Spleen (tissue), 11 donors: ENCODE results near the gene LRCH1. TPM values are rescaled to one million over a fixed set of nuclear protein-coding genes. Genes with fewer than 3 reads are reported as not detected.

Experiments
- DNase-seq: peaks from one replicate; pipeline ENCODE4 v3.0.0-alpha.2; 2020
- H3K27ac ChIP-seq, 8 donors: fragments of 200-600 bp; sonication (generic) in 7 of 8; 1 replicate in 4 of 8; 2 replicates in 4 of 8; pipeline versions ENCODE4 v1.5.0 to v1.8.0; 2016 to 2021; ENCODE audit warnings: inconsistent platforms in 4 of 8, mild to moderate bottlenecking in 4 of 8, moderate library complexity in 1 of 8
- H3K27me3 ChIP-seq, 7 donors: fragments of 200-600 bp; sonication (generic) in 6 of 7; replicated peaks in 1 of 7; 1 replicate in 4 of 7; 2 replicates in 3 of 7; pipeline versions ENCODE4 v1.5.0 to v1.8.0; 2016 to 2021; ENCODE audit warnings: inconsistent platforms in 3 of 7, mild to moderate bottlenecking in 1 of 7
- H3K36me3 ChIP-seq, 6 donors: fragments of 200-600 bp; sonication (generic) in 5 of 6; 1 replicate in 4 of 6; 2 replicates in 2 of 6; pipeline versions ENCODE4 v1.5.0 to v1.8.0; 2016 to 2021; ENCODE audit warnings: inconsistent platforms in 2 of 6
- H3K4me1 ChIP-seq, 6 donors: fragments of 200-600 bp; sonication (generic) in 5 of 6; 1 replicate in 3 of 6; 2 replicates in 3 of 6; pipeline versions ENCODE4 v1.5.0 to v1.8.0; 2016 to 2021; ENCODE audit warnings: inconsistent platforms in 3 of 6
- H3K4me3 ChIP-seq, 8 donors: fragments of 200-600 bp; sonication (generic) in 7 of 8; 1 replicate in 4 of 8; 2 replicates in 4 of 8; pipeline versions ENCODE4 v1.5.0 to v1.8.0; 2016 to 2021; ENCODE audit warnings: inconsistent platforms in 4 of 8, mild to moderate bottlenecking in 4 of 8, moderate library complexity in 2 of 8
- H3K9me3 ChIP-seq, 8 donors: fragments of 200-600 bp; sonication (generic) in 7 of 8; 1 replicate in 4 of 8; 2 replicates in 4 of 8; pipeline versions ENCODE4 v1.5.0 to v1.8.0; 2016 to 2021; ENCODE audit warnings: inconsistent platforms in 4 of 8
- POLR2A ChIP-seq, 3 donors: fragments of 450-650 bp; IDR thresholded peaks; one replicate each; pipeline ENCODE4 v1.5.1; 2017; ENCODE audit warnings: antibody characterized with exemption in 3 of 3, mild to moderate bottlenecking in 1 of 3
- POLR2AphosphoS5 ChIP-seq, 3 donors: sonication (generic); formaldehyde crosslinking; IDR thresholded peaks; one replicate each; pipeline ENCODE4 v1.5.1; 2017; ENCODE audit warnings: antibody characterized with exemption in 3 of 3
- WGBS, 5 donors: extraction: QIAGEN DNeasy Blood & Tissue Kit in 3 of 5; methylation state at CpG; one replicate each; pipeline versions ENCODE4 v1.1.5 to v1.1.7; 2013 to 2018; 5-methylcytosine and 5-hydroxymethylcytosine counted together
- intact Hi-C: fragments of 100-400 bp; cut with DNase I; formaldehyde crosslinking; loops from one replicate; pipeline ENCODE4 v1.15.0; 2023; ENCODE audit warnings: low total_unique reads
- polyA plus RNA-seq, 3 donors: library from polyadenylated mRNA; stranded (reverse); fragments of 200-250 nt; gene quantifications; one replicate each; pipeline ENCODE4 v1.2.1, GENCODE V29; 2013
- total RNA-seq, 7 donors: library from RNA; depleted of rRNA in 3 of 7; stranded (reverse); fragments of >200 nt in 3 of 7; fragmentation: NEBNext Ultra II Directional in 4 of 7; extraction: Animal tissue kit (Norgen Biotek cat#: 25700) in 4 of 7; gene quantifications; one replicate each; pipeline versions ENCODE4 v1.1.0 to v1.2.1, GENCODE V29; 2016 to 2021
- TF ChIP-seq, protein P1 (sequence below), 11 experiments: fragments of 200-600 bp in 7 of 11; fragments of 450-650 bp in 4 of 11; sonication (generic) in 4 of 11; IDR thresholded peaks in 8 of 11; conservative IDR thresholded peaks in 3 of 11; 1 replicate in 7 of 11; 2 replicates in 4 of 11; pipeline versions ENCODE4 v1.4.0 to v1.8.0; 2016 to 2021; ENCODE audit warnings: antibody characterized with exemption in 11 of 11, inconsistent platforms in 4 of 11, mild to moderate bottlenecking in 1 of 11
- donor health status: healthy with polysubstance abuse.
- donor health status: DM: no; HTN: no; CAD: no; lungs with moderate emphysema.
- donor health status: DM: no; HTN: no; CAD: no.
- donor health status: Bipolar disorder and iron deficiency.
- donor health status: healthy.
- donor health status: DM: no; HTN: no; CAD: no.
- donor health status: DM: yes; HTN: yes; CAD: no.

LRCH1 gene
- total and polyA plus RNA-seq, 10 donors, result 7.4 to 41.6 (median 34.6) TPM

DNA sequence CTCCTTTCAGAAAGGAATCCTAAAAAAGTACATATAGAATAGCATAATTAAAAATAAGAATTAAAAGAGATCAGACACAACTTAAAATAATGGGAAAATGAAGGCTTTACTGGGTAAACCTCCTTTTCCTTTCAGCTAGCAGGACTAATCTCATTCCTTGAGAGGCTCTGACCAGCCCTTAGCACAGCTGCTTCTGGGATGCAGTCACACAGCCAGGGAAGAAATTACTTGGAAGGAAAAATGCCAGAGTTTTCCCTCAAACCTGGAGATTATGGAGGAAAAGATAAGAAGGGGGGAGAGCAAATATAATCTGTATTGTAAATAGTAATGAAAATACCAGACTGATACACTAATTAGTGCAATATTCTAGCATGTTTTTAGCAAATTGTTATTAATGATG lies 91.8 kb downstream of the LRCH1 start:
- intact Hi-C loops, result no loop called here
- H3K9me3 ChIP-seq, result no peaks in the 10 kb centered on the region
- no peaks in the 10 kb centered on the region for H3K36me3 ChIP-seq
- H3K27ac ChIP-seq, result no peak overlapping the region
- TF ChIP-seq POLR2AphosphoS5 (IDR thresholded peaks at IDR 0.05) (no peak), POLR2A (IDR thresholded peaks at IDR 0.05) (no peak)
- TF ChIP-seq, protein P1, sequence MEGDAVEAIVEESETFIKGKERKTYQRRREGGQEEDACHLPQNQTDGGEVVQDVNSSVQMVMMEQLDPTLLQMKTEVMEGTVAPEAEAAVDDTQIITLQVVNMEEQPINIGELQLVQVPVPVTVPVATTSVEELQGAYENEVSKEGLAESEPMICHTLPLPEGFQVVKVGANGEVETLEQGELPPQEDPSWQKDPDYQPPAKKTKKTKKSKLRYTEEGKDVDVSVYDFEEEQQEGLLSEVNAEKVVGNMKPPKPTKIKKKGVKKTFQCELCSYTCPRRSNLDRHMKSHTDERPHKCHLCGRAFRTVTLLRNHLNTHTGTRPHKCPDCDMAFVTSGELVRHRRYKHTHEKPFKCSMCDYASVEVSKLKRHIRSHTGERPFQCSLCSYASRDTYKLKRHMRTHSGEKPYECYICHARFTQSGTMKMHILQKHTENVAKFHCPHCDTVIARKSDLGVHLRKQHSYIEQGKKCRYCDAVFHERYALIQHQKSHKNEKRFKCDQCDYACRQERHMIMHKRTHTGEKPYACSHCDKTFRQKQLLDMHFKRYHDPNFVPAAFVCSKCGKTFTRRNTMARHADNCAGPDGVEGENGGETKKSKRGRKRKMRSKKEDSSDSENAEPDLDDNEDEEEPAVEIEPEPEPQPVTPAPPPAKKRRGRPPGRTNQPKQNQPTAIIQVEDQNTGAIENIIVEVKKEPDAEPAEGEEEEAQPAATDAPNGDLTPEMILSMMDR (IDR thresholded peaks at IDR 0.05 in 8 of 11, conservative IDR thresholded peaks at IDR 0.05 in 3 of 11), result no peak
- H3K4me1 ChIP-seq, result peaks cover 24 to 100% (median 66%) of the 10 kb centered on the region in 6 donors
- no peak overlapping the region for H3K4me3 ChIP-seq
- no peak for DNase-seq
- H3K27me3 ChIP-seq, result no peaks in the 10 kb centered on the region

DNA sequence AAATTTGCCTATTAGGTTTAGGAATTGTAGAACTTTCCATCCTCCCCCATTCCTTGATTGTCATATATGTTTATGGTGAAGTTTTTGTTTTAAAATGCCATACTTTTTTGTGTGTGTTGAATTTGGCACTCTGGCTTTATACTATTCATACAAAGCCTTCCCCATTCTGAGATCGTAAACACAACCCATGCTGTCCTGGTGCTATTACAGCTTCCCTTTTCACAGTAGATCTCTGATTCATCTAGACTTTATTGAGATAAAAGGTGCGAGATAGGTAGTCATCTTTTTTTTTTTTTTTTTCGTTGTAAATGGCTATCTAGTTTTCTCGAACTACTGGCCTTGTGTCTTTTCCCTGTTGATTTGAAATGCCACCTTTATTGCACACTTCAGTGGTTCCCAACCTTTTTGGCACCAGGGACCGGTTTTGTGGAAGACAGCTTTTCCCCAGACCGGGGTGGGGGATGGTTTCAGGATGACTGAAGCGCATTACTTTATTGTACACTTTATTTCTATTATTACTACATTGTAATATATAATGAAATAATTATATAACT lies 94.6 kb downstream of the LRCH1 start:
- H3K27ac ChIP-seq, result peak overlapping the region in 1 of 8 donors; percentile 9
- H3K36me3 ChIP-seq, result peaks cover 0 to 6% (median 0%) of the 10 kb centered on the region in 6 donors
- TF ChIP-seq, protein P1 (IDR thresholded peaks at IDR 0.05 in 8 of 11, conservative IDR thresholded peaks at IDR 0.05 in 3 of 11), result no peak
- no peak for TF ChIP-seq POLR2AphosphoS5 (IDR thresholded peaks at IDR 0.05)
- TF ChIP-seq POLR2A (IDR thresholded peaks at IDR 0.05), result no peak
- H3K4me1 ChIP-seq, result peaks cover 22 to 87% (median 55%) of the 10 kb centered on the region in 6 donors
- H3K9me3 ChIP-seq, result no peaks in the 10 kb centered on the region
- no peaks in the 10 kb centered on the region for H3K27me3 ChIP-seq
- intact Hi-C loops, result no loop called here
- 60 to 75% (median 64%) methylated on average over 7 of the region's 7 CpGs for WGBS, 5 donors
- H3K4me3 ChIP-seq, result no peak overlapping the region
- DNase-seq, result no peak

DNA sequence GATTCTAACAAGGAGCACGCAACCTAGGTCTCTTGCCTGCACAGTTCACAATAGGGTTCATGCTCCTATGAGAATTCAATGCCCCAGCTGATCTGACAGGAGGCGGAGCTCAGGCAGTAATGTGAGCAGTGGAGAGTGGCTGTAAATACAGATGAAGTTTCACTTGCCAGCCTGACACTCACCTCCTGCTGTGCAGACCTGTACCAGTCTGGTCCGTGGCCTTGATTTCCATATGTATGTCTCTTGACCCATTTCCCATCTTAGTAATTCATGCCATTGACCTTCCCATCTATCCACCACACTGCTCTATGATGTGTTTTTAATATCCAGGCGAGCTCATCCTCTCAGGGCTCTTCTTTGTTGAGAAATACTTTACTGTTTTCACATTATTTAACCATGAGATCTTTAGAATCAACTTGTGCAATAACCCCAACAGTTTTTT lies 95.2 kb downstream of the LRCH1 start:
- peak; percentile 79 for DNase-seq
- WGBS, 5 donors, result 54 to 68% (median 61%) methylated on average over 4 of the region's 4 CpGs

DNA sequence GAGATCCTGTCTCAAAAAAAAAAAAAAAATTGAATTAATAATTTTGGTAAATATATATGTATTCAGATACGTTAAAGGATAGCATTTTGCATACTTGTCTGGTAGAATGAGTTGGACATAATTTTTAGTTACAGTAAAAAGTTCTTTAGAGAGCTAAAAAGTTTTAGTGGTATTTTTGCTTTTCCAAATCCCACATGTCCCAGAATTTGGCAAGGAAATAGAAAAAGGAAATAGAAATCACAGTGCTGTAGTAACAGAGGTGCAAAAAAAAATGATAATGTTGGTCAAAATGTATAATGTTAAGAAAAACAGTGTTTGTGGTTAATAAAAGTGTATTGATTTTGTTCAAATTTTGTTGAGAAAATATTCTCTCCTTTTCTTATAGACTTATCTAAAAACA lies 96.8 kb downstream of the LRCH1 start:
- intact Hi-C loops, result no loop called here
- no peak for DNase-seq
- H3K27me3 ChIP-seq, result no peaks in the 10 kb centered on the region
- no peak overlapping the region for H3K4me3 ChIP-seq
- H3K27ac ChIP-seq, result peak overlapping the region in 2 of 8 donors; percentile 3 to 6
- TF ChIP-seq, protein P1 (IDR thresholded peaks at IDR 0.05 in 8 of 11, conservative IDR thresholded peaks at IDR 0.05 in 3 of 11), result no peak
- TF ChIP-seq POLR2A (IDR thresholded peaks at IDR 0.05) (no peak), POLR2AphosphoS5 (IDR thresholded peaks at IDR 0.05) (no peak)
- no peaks in the 10 kb centered on the region for H3K9me3 ChIP-seq
- H3K4me1 ChIP-seq, result peaks cover 17 to 87% (median 48%) of the 10 kb centered on the region in 6 donors
- WGBS, 5 donors, result 81 to 87% (median 86%) methylated on average over 1 of the region's 1 CpG
- H3K36me3 ChIP-seq, result peaks cover 0 to 6% (median 0%) of the 10 kb centered on the region in 6 donors

More for the DNA sequence above, 95.2 kb downstream of the LRCH1 start:
- Histone ChIP-seq H3K36me3 (peaks cover 0 to 6% (median 0%) of the 10 kb centered on the region in 6 donors), H3K4me1 (peaks cover 18 to 87% (median 51%) of the 10 kb centered on the region in 6 donors), H3K9me3 (no peaks in the 10 kb centered on the region), H3K4me3 (no peak overlapping the region), H3K27me3 (no peaks in the 10 kb centered on the region), H3K27ac (peak overlapping the region in 1 of 8 donors; percentile 9)
- TF ChIP-seq, protein P1 (IDR thresholded peaks at IDR 0.05 in 8 of 11, conservative IDR thresholded peaks at IDR 0.05 in 3 of 11), result no peak
- TF ChIP-seq POLR2AphosphoS5 (IDR thresholded peaks at IDR 0.05) (no peak), POLR2A (IDR thresholded peaks at IDR 0.05) (no peak)
- intact Hi-C loops, result no loop called here
